Stimulated activated CD4-positive, alpha-beta T cell treated with anti-CD3 and anti-CD28 coated beads, TNF-alpha, amount 100 ng/mL, for 48 hours (primary cell): ENCODE data around the gene LRRFIP1.
"Not testable (repeated sequence)": the region's sequence is repeated elsewhere in the genome, so short reads cannot be mapped to it uniquely, and the experiment has no call there.

Experiments used
- DNase-seq, 3 donors: peaks; one replicate each; pipeline ENCODE4 v3.0.0-alpha.2; 2020; ENCODE audit warnings: low read depth in 3 of 3

LRRFIP1 gene

GRCh38 chr2:237597196-237598145 lies 29.9 kb upstream of the LRRFIP1 start:
- no peak for DNase-seq

GRCh38 chr2:237598468-237599208 lies 28.7 kb upstream of the LRRFIP1 start:
- DNase-seq, result no peak

GRCh38 chr2:237599465-237600110 lies 27.8 kb upstream of the LRRFIP1 start:
- DNase-seq, result no peak

GRCh38 chr2:237600205-237600846 lies 27.1 kb upstream of the LRRFIP1 start:
- no peak for DNase-seq

GRCh38 chr2:237601453-237602116 lies 25.8 kb upstream of the LRRFIP1 start:
- no peak for DNase-seq

GRCh38 chr2:237602409-237602808 lies 25.0 kb upstream of the LRRFIP1 start:
- no peak for DNase-seq

GRCh38 chr2:237603049-237603717 lies 24.2 kb upstream of the LRRFIP1 start:
- no peak for DNase-seq

- DNase-seq, result peak in 1 of 3 donors; percentile 10
Measured at GRCh38 chr2:237603718-237604362, 23.5 kb upstream of the LRRFIP1 start.

GRCh38 chr2:237604391-237604790 lies 23.0 kb upstream of the LRRFIP1 start:
- DNase-seq, result no peak

- no peak for DNase-seq
Measured at GRCh38 chr2:237604960-237605359, 22.4 kb upstream of the LRRFIP1 start.

GRCh38 chr2:237606522-237606921 lies 20.9 kb upstream of the LRRFIP1 start:
- not testable (repeated sequence) for DNase-seq

GRCh38 chr2:237612527-237613357 lies 14.6 kb upstream of the LRRFIP1 start:
- no peak for DNase-seq

- DNase-seq, result no peak
Measured at GRCh38 chr2:237613679-237614078, 13.7 kb upstream of the LRRFIP1 start.

- DNase-seq, result no peak
Measured at GRCh38 chr2:237614151-237614720, 13.2 kb upstream of the LRRFIP1 start.

- DNase-seq, result no peak
Measured at GRCh38 chr2:237615631-237616249, 11.6 kb upstream of the LRRFIP1 start.

- no peak for DNase-seq
Measured at GRCh38 chr2:237616373-237616733, 11.0 kb upstream of the LRRFIP1 start.

- no peak for DNase-seq
Measured at GRCh38 chr2:237616734-237617586, 10.4 kb upstream of the LRRFIP1 start.

- DNase-seq, result no peak
Measured at GRCh38 chr2:237617587-237617982, 9.8 kb upstream of the LRRFIP1 start.
